Transverse colon (tissue), 4 donors: ENCODE measurements around the gene HAO1. TPM values are rescaled to one million over a fixed set of nuclear protein-coding genes. Genes with fewer than 3 reads are reported as not detected.

Experiments
- DNase-seq: peaks from one replicate; pipeline ENCODE4 v3.0.0-alpha.2; 2019
- H3K27ac ChIP-seq, 4 donors: fragments of 200-600 bp; sonication (generic); 2 replicates each; pipeline ENCODE4 v1.5.1; 2016 to 2018; ENCODE audit warnings: inconsistent platforms in 4 of 4
- H3K27me3 ChIP-seq: fragments of 200-600 bp; sonication (generic); 2 replicates; pipeline ENCODE4 v1.5.1; 2017; ENCODE audit warnings: inconsistent platforms
- H3K36me3 ChIP-seq, 4 donors: fragments of 200-600 bp; sonication (generic); 2 replicates each; pipeline ENCODE4 v1.5.1; 2017 to 2019; ENCODE audit warnings: inconsistent platforms in 4 of 4
- H3K4me1 ChIP-seq, 4 donors: fragments of 200-600 bp; sonication (generic); 2 replicates each; pipeline ENCODE4 v1.5.1; 2017 to 2020; ENCODE audit warnings: inconsistent platforms in 4 of 4
- H3K4me3 ChIP-seq, 4 donors: fragments of 200-600 bp; sonication (generic); 1 replicate in 1 of 4; 2 replicates in 3 of 4; pipeline versions ENCODE4 v1.5.1 to v1.6.1; 2017 to 2019; ENCODE audit warnings: inconsistent platforms in 4 of 4
- H3K9me3 ChIP-seq, 2 donors: fragments of 200-600 bp; sonication (generic); 2 replicates each; pipeline ENCODE4 v1.5.1; 2017 to 2019; ENCODE audit warnings: inconsistent platforms in 2 of 2
- EP300 ChIP-seq: sonication (generic); formaldehyde crosslinking; IDR thresholded peaks from one replicate; pipeline ENCODE4 v1.6.1; 2017; ENCODE audit warnings: antibody characterized with exemption, low read depth
- POLR2A ChIP-seq: fragments of 450-650 bp; IDR thresholded peaks from one replicate; pipeline ENCODE4 v1.6.1; 2016; ENCODE audit warnings: antibody characterized with exemption, mild to moderate bottlenecking, moderate library complexity
- POLR2AphosphoS5 ChIP-seq, 3 donors: sonication (generic); formaldehyde crosslinking; IDR thresholded peaks; one replicate each; pipeline ENCODE4 v1.6.1; 2016; ENCODE audit warnings: antibody characterized with exemption in 3 of 3
- WGBS, 2 donors: methylation state at CpG; one replicate each; pipeline ENCODE4 v1.1.5; 2018; ENCODE audit warnings: low coverage in 1 of 2; 5-methylcytosine and 5-hydroxymethylcytosine counted together
- in situ Hi-C, 4 donors: fragments of 200-750 bp; cut with MboI; loops; one replicate each; pipeline versions ENCODE4 v1.15.0 to v1.15.1; 2017; ENCODE audit warnings: low sequenced_read_pairs in 3 of 4, low pct_ligation_motif_present in 1 of 4, low pct_unique_long_range_greater_than_20kb in 1 of 4
- intact Hi-C: fragments of 100-400 bp; cut with DNase I; formaldehyde crosslinking; loops from one replicate; pipeline ENCODE4 v1.15.1; 2023; ENCODE audit warnings: low total_unique reads
- total RNA-seq, 4 donors: library from RNA; depleted of rRNA; stranded (reverse); fragments of >200 nt; gene quantifications; one replicate each; pipeline ENCODE4 v1.1.0, GENCODE V29; 2016
- TF ChIP-seq, protein P1 (sequence below), 5 experiments: fragments of 200-600 bp in 3 of 5; fragments of 450-650 bp in 2 of 5; sonication (generic) in 3 of 5; IDR thresholded peaks; 1 replicate in 2 of 5; 2 replicates in 3 of 5; pipeline ENCODE4 v1.5.1; 2016 to 2017; ENCODE audit warnings: antibody characterized with exemption in 5 of 5, inconsistent platforms in 3 of 5, mild to moderate bottlenecking in 2 of 5, moderate library complexity in 1 of 5

The HAO1 gene
- total RNA-seq, 4 donors from 2014 or later = not detected

DNA sequence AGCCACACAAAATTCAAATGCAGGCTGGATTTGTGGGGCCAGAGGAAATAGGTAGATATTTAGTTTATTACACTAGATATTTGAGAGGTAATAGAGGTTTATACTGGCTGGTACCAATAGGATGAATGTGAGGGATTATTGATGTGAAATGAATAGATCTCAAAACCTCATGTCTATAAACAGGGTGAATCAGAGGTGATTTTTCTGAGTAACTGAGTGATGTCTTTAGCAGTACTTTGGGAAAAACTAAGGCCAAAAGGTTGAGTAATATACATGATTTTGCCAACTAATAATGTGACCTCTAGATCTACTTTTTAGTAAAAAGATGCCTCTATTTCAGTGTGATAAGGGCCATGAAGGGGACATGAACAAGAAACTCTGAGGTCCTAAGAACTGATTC is 86.8 kb downstream of the HAO1 start:
- no peak for DNase-seq
- intact Hi-C loops (no loop called here), in situ Hi-C loops (loop anchor here in 1 of 4 donors (25.0 kb wide), 1 partner anchor 1016 kb away; no protein-coding TSS in a partner anchor)
- no peaks in the 10 kb centered on the region for H3K4me1 ChIP-seq
- no peaks in the 10 kb centered on the region for H3K36me3 ChIP-seq
- H3K9me3 ChIP-seq = no peaks in the 10 kb centered on the region
- H3K27me3 ChIP-seq = no peaks in the 10 kb centered on the region
- TF ChIP-seq, protein P1, sequence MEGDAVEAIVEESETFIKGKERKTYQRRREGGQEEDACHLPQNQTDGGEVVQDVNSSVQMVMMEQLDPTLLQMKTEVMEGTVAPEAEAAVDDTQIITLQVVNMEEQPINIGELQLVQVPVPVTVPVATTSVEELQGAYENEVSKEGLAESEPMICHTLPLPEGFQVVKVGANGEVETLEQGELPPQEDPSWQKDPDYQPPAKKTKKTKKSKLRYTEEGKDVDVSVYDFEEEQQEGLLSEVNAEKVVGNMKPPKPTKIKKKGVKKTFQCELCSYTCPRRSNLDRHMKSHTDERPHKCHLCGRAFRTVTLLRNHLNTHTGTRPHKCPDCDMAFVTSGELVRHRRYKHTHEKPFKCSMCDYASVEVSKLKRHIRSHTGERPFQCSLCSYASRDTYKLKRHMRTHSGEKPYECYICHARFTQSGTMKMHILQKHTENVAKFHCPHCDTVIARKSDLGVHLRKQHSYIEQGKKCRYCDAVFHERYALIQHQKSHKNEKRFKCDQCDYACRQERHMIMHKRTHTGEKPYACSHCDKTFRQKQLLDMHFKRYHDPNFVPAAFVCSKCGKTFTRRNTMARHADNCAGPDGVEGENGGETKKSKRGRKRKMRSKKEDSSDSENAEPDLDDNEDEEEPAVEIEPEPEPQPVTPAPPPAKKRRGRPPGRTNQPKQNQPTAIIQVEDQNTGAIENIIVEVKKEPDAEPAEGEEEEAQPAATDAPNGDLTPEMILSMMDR (IDR thresholded peaks at IDR 0.05) = no peak
- TF ChIP-seq EP300 (no peak), POLR2AphosphoS5 (IDR thresholded peaks at IDR 0.05) (no peak), POLR2A (no peak)
- no peak overlapping the region for H3K4me3 ChIP-seq
- no peak overlapping the region for H3K27ac ChIP-seq

DNA sequence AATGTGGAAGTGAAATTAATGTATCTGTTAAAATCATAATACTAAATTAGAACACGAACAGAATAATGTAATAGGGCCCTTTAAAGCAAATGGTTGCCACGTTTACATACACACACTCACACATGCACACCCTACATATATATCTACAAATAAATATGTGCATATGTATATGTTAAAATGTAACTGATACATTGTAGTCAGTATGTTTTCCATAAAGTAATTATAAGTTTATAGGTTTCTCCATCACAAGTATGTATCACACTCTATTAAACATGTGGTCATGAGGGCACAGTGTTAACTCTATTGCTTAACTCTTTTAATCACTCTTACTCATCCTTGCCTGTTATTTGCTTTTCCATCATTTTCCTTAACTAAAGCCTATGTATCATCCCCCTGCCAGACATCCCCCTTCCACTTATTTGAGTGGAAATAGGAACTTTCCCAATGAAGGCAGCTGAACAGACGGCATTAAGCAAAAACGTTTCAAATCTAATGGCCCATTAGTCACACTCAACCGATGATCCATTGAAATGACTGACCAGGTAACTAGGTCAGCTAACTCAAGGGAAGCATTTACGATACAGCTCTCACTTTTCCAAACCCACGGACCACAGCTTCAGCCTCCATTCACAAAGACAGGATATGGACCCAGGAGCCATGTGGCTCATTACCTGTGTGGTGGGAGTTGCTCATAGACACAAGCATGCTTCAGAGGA is 89.3 kb downstream of the HAO1 start:
- in situ Hi-C loops = loop anchor here in 1 of 4 donors (25.0 kb wide), 1 partner anchor 1014 kb away; no protein-coding TSS in a partner anchor
- no peaks in the 10 kb centered on the region for H3K27me3 ChIP-seq
- no peak overlapping the region for H3K4me3 ChIP-seq
- no peaks in the 10 kb centered on the region for H3K4me1 ChIP-seq
- H3K27ac ChIP-seq = no peak overlapping the region
- intact Hi-C loops = no loop called here
- 64 to 72% methylated on average over 7 of the region's 7 CpGs for WGBS, 2 donors
- H3K9me3 ChIP-seq = no peaks in the 10 kb centered on the region
- no peak for TF ChIP-seq POLR2A
- no peak for TF ChIP-seq POLR2AphosphoS5 (IDR thresholded peaks at IDR 0.05)
- TF ChIP-seq, protein P1 (IDR thresholded peaks at IDR 0.05) = no peak
- no peaks in the 10 kb centered on the region for H3K36me3 ChIP-seq
- DNase-seq = no peak

DNA sequence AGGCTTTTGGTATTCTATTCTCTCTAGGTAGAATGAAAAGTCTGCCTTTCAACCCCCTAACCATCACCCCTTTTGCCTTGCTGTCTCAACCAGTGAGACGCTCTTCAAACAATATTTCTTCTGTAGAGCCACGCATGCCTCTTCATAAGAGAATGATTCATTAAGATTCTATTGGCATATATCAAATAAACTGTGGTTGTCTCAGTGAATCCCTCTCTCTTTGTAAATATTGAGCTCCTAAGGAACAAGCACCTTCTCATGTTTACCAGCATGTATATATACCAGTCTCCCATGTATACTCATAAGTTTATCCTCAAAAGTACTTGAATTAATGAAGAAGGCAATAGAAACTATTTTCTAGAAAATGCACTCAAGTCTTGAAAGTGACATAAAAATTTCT is 90.6 kb downstream of the HAO1 start:
- WGBS, 2 donors = 73 to 87% methylated on average over 2 of the region's 2 CpGs
- in situ Hi-C loops (loop anchor here in 1 of 4 donors (25.0 kb wide), 1 partner anchor 1012 kb away; no protein-coding TSS in a partner anchor), intact Hi-C loops (no loop called here)
- H3K27me3 ChIP-seq = no peaks in the 10 kb centered on the region
- TF ChIP-seq, protein P1 (IDR thresholded peaks at IDR 0.05) = no peak
- TF ChIP-seq EP300 (no peak), POLR2A (no peak), POLR2AphosphoS5 (IDR thresholded peaks at IDR 0.05) (no peak)
- no peak overlapping the region for H3K4me3 ChIP-seq
- no peaks in the 10 kb centered on the region for H3K36me3 ChIP-seq
- no peak for DNase-seq
- H3K4me1 ChIP-seq = no peaks in the 10 kb centered on the region
- H3K27ac ChIP-seq = no peak overlapping the region
- no peaks in the 10 kb centered on the region for H3K9me3 ChIP-seq

DNA sequence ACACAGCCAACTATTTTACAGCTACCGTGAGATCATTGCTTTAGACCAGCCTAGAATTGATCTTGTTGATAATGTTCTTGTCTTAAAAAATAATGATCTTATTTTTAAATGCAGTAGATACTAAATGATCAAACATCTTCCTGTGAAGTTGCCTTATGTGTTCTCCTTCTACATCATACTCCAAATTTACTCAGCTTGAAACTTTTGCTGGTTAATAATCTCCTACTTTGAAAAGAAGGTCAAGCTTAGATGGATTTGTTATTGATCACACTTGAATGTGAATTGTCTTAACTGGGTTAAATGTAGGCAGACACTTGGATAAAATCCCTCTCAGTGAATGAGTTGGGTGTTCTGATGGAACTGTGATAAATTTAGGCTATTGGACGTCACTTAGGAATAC is 91.9 kb downstream of the HAO1 start:
- Histone ChIP-seq H3K9me3 (no peaks in the 10 kb centered on the region), H3K36me3 (no peaks in the 10 kb centered on the region), H3K27me3 (no peaks in the 10 kb centered on the region), H3K4me1 (no peaks in the 10 kb centered on the region), H3K4me3 (no peak overlapping the region), H3K27ac (no peak overlapping the region)
- intact Hi-C loops (no loop called here), in situ Hi-C loops (no loop called here)
- WGBS, 2 donors = 79 to 90% methylated on average over 2 of the region's 2 CpGs
- TF ChIP-seq EP300 = no peak
- TF ChIP-seq, protein P1 (IDR thresholded peaks at IDR 0.05) = no peak
- no peak for TF ChIP-seq POLR2A
- no peak for TF ChIP-seq POLR2AphosphoS5 (IDR thresholded peaks at IDR 0.05)
- DNase-seq = no peak
